Measurements from ENCODE around the gene SH3GLB2.

The SH3GLB2 gene

GRCh38 chr9:129028192-129028966 lies at the start of gene SH3GLB2:
TSS of gene SH3GLB2 (minus strand) at chr9:129028331. CDS start at chr9:129028154, 177 bp downstream.
- DNase-seq (ENCODE audit: low read depth in 2 of 2): peak; percentile 93 to 96

- no peak for DNase-seq (ENCODE audit: low read depth in 2 of 2)
These were observed 49.1 kb upstream of the SH3GLB2 start for GRCh38 chr9:129077236-129077635.

GRCh38 chr9:129076640-129077037 lies 48.5 kb upstream of the SH3GLB2 start:
- no peak for DNase-seq (ENCODE audit: low read depth in 2 of 2)

GRCh38 chr9:129075996-129076639 lies 48.0 kb upstream of the SH3GLB2 start:
- DNase-seq (ENCODE audit: low read depth in 2 of 2): no peak

- DNase-seq (ENCODE audit: low read depth in 2 of 2): no peak
These were observed 46.0 kb upstream of the SH3GLB2 start for GRCh38 chr9:129074106-129074505.

- no peak for DNase-seq (ENCODE audit: low read depth in 2 of 2)
These were observed 45.3 kb upstream of the SH3GLB2 start for GRCh38 chr9:129073404-129073803.

- DNase-seq (ENCODE audit: low read depth in 2 of 2): no peak
These were observed 44.0 kb upstream of the SH3GLB2 start for GRCh38 chr9:129072171-129072570.

GRCh38 chr9:129071526-129072126 lies 43.5 kb upstream of the SH3GLB2 start:
- no peak for DNase-seq (ENCODE audit: low read depth in 2 of 2)

GRCh38 chr9:129070696-129071525 lies 42.8 kb upstream of the SH3GLB2 start:
- no peak for DNase-seq (ENCODE audit: low read depth in 2 of 2)

GRCh38 chr9:129069862-129070641 lies 41.9 kb upstream of the SH3GLB2 start:
- no peak for DNase-seq (ENCODE audit: low read depth in 2 of 2)

GRCh38 chr9:129068990-129069861 lies 41.1 kb upstream of the SH3GLB2 start:
- peak; percentile 40 for DNase-seq (ENCODE audit: low read depth in 2 of 2)

- DNase-seq (ENCODE audit: low read depth in 2 of 2): no peak
These were observed 40.0 kb upstream of the SH3GLB2 start for GRCh38 chr9:129068110-129068509.

- DNase-seq (ENCODE audit: low read depth in 2 of 2): no peak
These were observed 36.4 kb upstream of the SH3GLB2 start for GRCh38 chr9:129064499-129064908.

GRCh38 chr9:129063061-129063460 lies 34.9 kb upstream of the SH3GLB2 start:
- DNase-seq (ENCODE audit: low read depth in 2 of 2): no peak

GRCh38 chr9:129060991-129061390 lies 32.9 kb upstream of the SH3GLB2 start:
- DNase-seq (ENCODE audit: low read depth in 2 of 2): no peak

- DNase-seq (ENCODE audit: low read depth in 2 of 2): no peak
These were observed 32.0 kb upstream of the SH3GLB2 start for GRCh38 chr9:129059796-129060785.

- DNase-seq (ENCODE audit: low read depth in 2 of 2): no peak
These were observed 31.0 kb upstream of the SH3GLB2 start for GRCh38 chr9:129058965-129059795.

All from stimulated activated CD8-positive, alpha-beta memory T cell treated with anti-CD3 and anti-CD28 coated beads, Interleukin-2, amount 100 ng/mL, for 48 hours (primary cell).